NCI-H774 (cell line): Measurements from ENCODE around the gene ZNF384.

ENCODE experiments used
- DNase-seq: peaks from one replicate; lab custom pipeline; 2025; lab: John Stamatoyannopoulos, UW

The ZNF384 gene

DNA sequence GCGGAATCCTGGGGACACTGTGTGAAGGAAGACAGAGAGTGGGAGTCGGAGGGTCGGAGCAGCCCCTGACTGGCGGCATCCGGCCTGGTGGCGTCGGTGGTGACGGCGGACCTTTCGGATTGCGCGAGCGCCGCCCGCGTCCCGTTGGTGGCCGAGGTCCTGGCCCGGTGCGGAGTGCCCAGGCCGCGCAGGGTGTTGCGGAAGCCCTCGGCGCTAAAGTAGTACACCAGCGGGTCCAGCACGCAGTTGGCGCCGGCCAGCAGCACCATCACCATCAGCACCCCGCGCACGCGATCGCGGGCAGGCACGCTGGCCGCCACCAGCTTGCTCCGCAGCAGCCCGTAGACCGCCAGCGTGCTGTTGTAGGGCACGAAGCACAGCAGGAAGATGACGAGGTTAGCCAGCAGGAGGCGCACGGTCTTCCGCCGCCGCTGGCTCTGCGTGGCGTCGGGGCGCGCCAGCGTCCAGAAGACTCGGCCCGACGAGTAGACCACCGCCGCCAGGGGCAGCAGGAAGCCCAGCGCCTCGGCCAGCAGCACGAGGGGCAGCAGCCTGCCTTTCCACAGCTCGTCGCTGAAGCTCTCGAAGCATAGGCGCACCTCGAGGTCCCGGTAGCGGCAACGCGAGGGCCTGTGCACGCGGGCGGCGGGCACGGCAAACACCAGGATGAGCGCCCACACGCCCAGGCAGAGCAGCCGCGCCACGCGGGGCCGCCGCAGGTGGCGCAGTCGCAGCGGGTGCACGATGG lies 68.9 kb downstream of the ZNF384 start:
- DNase-seq = no peak

DNA sequence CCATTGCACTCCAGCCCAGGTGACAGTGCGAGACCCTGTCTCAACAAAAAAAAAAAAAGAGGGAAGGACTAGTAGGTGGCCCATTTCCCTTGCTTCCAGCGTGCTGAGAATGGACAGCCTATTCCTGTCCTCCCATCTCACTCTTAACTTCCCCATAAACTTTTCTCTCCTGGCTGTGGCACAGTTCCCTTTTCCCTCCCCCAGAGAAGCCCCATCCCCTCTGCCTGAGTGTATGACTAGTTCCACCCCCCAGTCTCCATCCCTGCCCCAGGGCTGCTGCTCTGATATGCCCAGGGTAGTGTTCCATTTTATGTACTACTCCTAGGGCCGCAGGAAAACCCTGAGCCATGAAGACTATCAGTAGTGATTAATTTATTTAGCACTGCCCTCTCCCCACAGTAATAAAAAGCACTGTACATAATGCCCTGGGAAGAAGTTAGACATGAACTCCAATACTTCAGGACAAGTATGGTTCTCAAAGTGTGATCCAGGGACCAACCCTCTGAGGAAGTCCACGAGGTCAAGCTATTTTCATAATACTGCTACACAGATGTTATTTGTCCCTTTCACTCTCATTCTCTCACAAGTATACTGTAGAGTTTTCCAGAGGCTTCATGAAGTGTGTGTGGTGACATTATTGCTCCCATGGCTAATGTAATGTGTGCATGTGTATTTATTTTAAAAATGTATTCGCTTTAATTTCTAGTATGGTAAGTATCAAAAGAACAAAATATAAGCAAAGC lies 70.5 kb downstream of the ZNF384 start:
- no peak for DNase-seq
